HepG2 (cell line): ENCODE measurements around the gene UQCR11. TPM values are rescaled to one million over a fixed set of nuclear protein-coding genes. Genes with fewer than 3 reads are reported as not detected.

Source experiments
- ATAC-seq: fragments of 200-7000 bp; cut with Tn5 transposase; 3 replicates; pipeline ENCODE4 v1.9.1; 2020; ENCODE audit warnings: mild to moderate bottlenecking, moderate library complexity
- BruUV-seq: library from RNA; stranded (reverse); fragments of 400-500 nt; replicated peaks from 2 replicates; lab custom pipeline; 2021; lab: Mats Ljungman, UMichigan
- CTCF ChIA-PET: fragments of 300-600 bp; formaldehyde crosslinking; extraction: SDS; loops from one replicate; lab custom pipeline; 2021; ENCODE audit warnings: low total read pairs, inconsistent platforms, low intra/inter-chr PET ratio; lab: Yijun Ruan, JAX
- POLR2A ChIA-PET: fragments of 350-600 bp; sonication (Branson Sonifier 250); formaldehyde crosslinking; loops from one replicate; lab custom pipeline; 2020; ENCODE audit warnings: antibody characterized with exemption, inconsistent platforms; lab: Yijun Ruan, JAX
- DNase-seq: peaks from one replicate; pipeline ENCODE4 v3.0.0-alpha.2; 2015; ENCODE audit warnings: low spot score
- FAIRE-seq: peaks from 3 replicates; lab custom pipeline; 2011; peaks lifted over from hg19 to GRCh38; lab: Jason Lieb, UNC
- H2AFZ ChIP-seq: one replicate; pipeline ENCODE4 v1.6.1; 2011; ENCODE audit warnings: low read length, inconsistent platforms
- H3K27ac ChIP-seq: fragments of 300-600 bp; 3 replicates; pipeline ENCODE4 v1.8.0; 2011; ENCODE audit warnings: mixed run types, mild to moderate bottlenecking, mixed read lengths, low read length, inconsistent platforms; ENCODE audit not compliant: insufficient read depth; ENCODE audit errors: extremely low read length
- H3K27me3 ChIP-seq, 2 experiments: fragments of 200-600 bp in 1 of 2; 2 replicates in 1 of 2; 3 replicates in 1 of 2; pipeline versions ENCODE4 v1.6.0 to v1.8.0; 2011; ENCODE audit warnings: low read length in 2 of 2, mild to moderate bottlenecking in 2 of 2, moderate library complexity in 2 of 2, inconsistent platforms in 1 of 2; ENCODE audit not compliant: insufficient read depth in 2 of 2, control insufficient read depth in 1 of 2
- H3K36me3 ChIP-seq, 2 experiments: fragments of 200-600 bp in 1 of 2; replicated peaks in 1 of 2; 2 replicates in 1 of 2; 3 replicates in 1 of 2; pipeline versions ENCODE4 v1.5.1 to v1.8.0; 2011; ENCODE audit warnings: low read length in 2 of 2, inconsistent platforms in 1 of 2; ENCODE audit not compliant: insufficient read depth in 2 of 2, control insufficient read depth in 1 of 2
- H3K4me1 ChIP-seq: 2 replicates; pipeline ENCODE4 v1.5.1; 2012; ENCODE audit warnings: low read length, inconsistent platforms; ENCODE audit not compliant: insufficient read depth
- H3K4me2 ChIP-seq: 2 replicates; pipeline ENCODE4 v1.6.0; 2011; ENCODE audit warnings: low read depth, low read length, inconsistent platforms
- H3K4me3 ChIP-seq, 3 experiments: fragments of 200-600 bp in 1 of 3; sonication (generic), shearing (Covaris generic) in 1 of 3; replicated peaks in 1 of 3; 2 replicates each; pipeline ENCODE4 v1.5.1; 2011 to 2016; ENCODE audit warnings: low read length in 3 of 3, inconsistent platforms in 2 of 3, low read depth in 2 of 3, mild to moderate bottlenecking in 2 of 3, control low read depth in 1 of 3, mixed read lengths in 1 of 3; ENCODE audit not compliant: insufficient read depth in 1 of 3
- H3K79me2 ChIP-seq: one replicate; pipeline ENCODE4 v1.6.1; 2011; ENCODE audit warnings: low read length, inconsistent platforms; ENCODE audit not compliant: insufficient read depth
- H3K9ac ChIP-seq: 2 replicates; pipeline ENCODE4 v1.6.0; 2011; ENCODE audit warnings: mild to moderate bottlenecking, low read depth, low read length, inconsistent platforms; ENCODE audit not compliant: insufficient read depth
- H3K9me3 ChIP-seq: 2 replicates; pipeline ENCODE4 v1.5.1; 2012; ENCODE audit warnings: mild to moderate bottlenecking, low read length
- H4K20me1 ChIP-seq: 2 replicates; pipeline ENCODE4 v1.6.0; 2011; ENCODE audit warnings: inconsistent platforms, mild to moderate bottlenecking, low read length, moderate library complexity; ENCODE audit not compliant: insufficient read depth
- EED ChIP-seq: sonication (generic); formaldehyde crosslinking; IDR thresholded peaks from 2 replicates; pipeline ENCODE4 v1.5.0; 2020; ENCODE audit warnings: mild to moderate bottlenecking, missing genetic modification reagents
- FOXJ3 ChIP-seq: sonication (generic); formaldehyde crosslinking; IDR thresholded peaks from 2 replicates; pipeline ENCODE4 v1.4.0; 2020; ENCODE audit warnings: missing genetic modification reagents, mild to moderate bottlenecking, borderline replicate concordance
- FOXK1 ChIP-seq: sonication (generic); formaldehyde crosslinking; IDR thresholded peaks from 2 replicates; pipeline ENCODE4 v1.4.0; 2020; ENCODE audit warnings: low read depth, missing genetic modification reagents, borderline replicate concordance
- HMGXB3 ChIP-seq: sonication (generic); formaldehyde crosslinking; IDR thresholded peaks from 2 replicates; pipeline ENCODE4 v1.4.0; 2020; ENCODE audit warnings: missing genetic modification reagents, borderline replicate concordance
- KLF15 ChIP-seq: sonication (generic); formaldehyde crosslinking; IDR thresholded peaks from 2 replicates; pipeline ENCODE4 v1.8.1; 2023; ENCODE audit warnings: borderline replicate concordance, mild to moderate bottlenecking, inconsistent platforms, missing genetic modification reagents, mixed read lengths
- SOX5 ChIP-seq: IDR thresholded peaks from 2 replicates; pipeline ENCODE4 v1.6.1; 2016; ENCODE audit warnings: borderline replicate concordance
- WGBS: methylation state at CpG from one replicate; pipeline ENCODE4 v1.1.6; 2017; ENCODE audit warnings: low lambda C conversion rate; 5-methylcytosine and 5-hydroxymethylcytosine counted together
- in situ Hi-C: cut with HindIII; loops from 2 replicates; pipeline ENCODE4 v1.10.0; 2017; ENCODE audit warnings: low pct_unique_long_range_greater_than_20kb; ENCODE audit not compliant: extremely low pct_ligation_motif_present
- intact Hi-C: fragments of 100-400 bp; cut with micrococcal nuclease; formaldehyde crosslinking; loops from one replicate; pipeline ENCODE4 v1.10.0; 2022; ENCODE audit not compliant: unreplicated experiment
- polyA plus RNA-seq, 8 experiments: library from polyadenylated mRNA; depleted of rRNA in 3 of 8; stranded (reverse) in 7 of 8; unstranded in 1 of 8; fragments of >200 nt; fragmentation: Illumina TruSeq in 4 of 8; extraction: Trizol in 4 of 8; gene quantifications; 2 replicates each; pipeline versions ENCODE4 v1.2.1 to v1.2.3, GENCODE V29; 2011 to 2016; ENCODE audit warnings: low read depth in 4 of 8, missing spikeins in 1 of 8, mixed read lengths in 1 of 8; ENCODE audit not compliant: insufficient read depth in 1 of 8
- total RNA-seq, 5 experiments: library from RNA; depleted of rRNA; stranded (reverse); fragments of >200 nt; fragmentation: Illumina TruSeq; extraction: Trizol; gene quantifications; 2 replicates each; pipeline ENCODE4 v1.2.3, GENCODE V29; 2016; ENCODE audit warnings: low read depth in 1 of 5

Gene UQCR11
- total and polyA plus RNA-seq, 2 of the 13 experiments (the other 11 are each of a cell fraction or from before 2014, with no cell fraction given): 125 to 214 TPM

- in situ Hi-C loops (no loop called here), intact Hi-C loops (no loop called here)
- Histone ChIP-seq H3K4me3 (no peak overlapping the region), H3K27ac (no peak overlapping the region), H3K9me3 (no peaks in the 10 kb centered on the region), H3K9ac (no peak overlapping the region), H4K20me1 (0 out of 2 replicates have a peak, but pooled peaks cover 6% of the 10 kb centered on the region), H3K36me3 (no peaks in the 10 kb centered on the region), H2AFZ (no peak overlapping the region), H3K27me3 (peaks cover 0 to 8% of the 10 kb centered on the region in 2 experiments; a peak in 2 of 5 replicates), H3K4me2 (no peak overlapping the region), H3K79me2 (peaks cover 9% of the 10 kb centered on the region), H3K4me1 (peaks cover 31% of the 10 kb centered on the region)
- no peak for DNase-seq
- ChIA-PET CTCF (no interaction called here), POLR2A (interaction anchor here (1.1 kb wide), 1 partner anchor 21 kb away, joined by 3 read pairs; no protein-coding TSS in a partner anchor)
- WGBS: 73% methylated on average over 4 of the region's 4 CpGs
- BruUV-seq: no TSS peak
- no peak for FAIRE-seq
- no peak for TF ChIP-seq FOXK1 (CRISPR knock-in tag)
- TF ChIP-seq EED (CRISPR knock-in tag): no peak
- no peak for TF ChIP-seq HMGXB3 (CRISPR knock-in tag)
- TF ChIP-seq FOXJ3 (CRISPR knock-in tag): no peak
- TF ChIP-seq SOX5: no peak
- no peak for TF ChIP-seq KLF15 (CRISPR knock-in tag)
- ATAC-seq: no peak
Measured at GRCh38 chr19:1569997-1570396, 35.3 kb downstream of the UQCR11 start.
